CD1c-positive myeloid dendritic cell (primary cell): ENCODE results near the gene FOCAD.

Experiments used
- DNase-seq: peaks from one replicate; pipeline ENCODE4 v3.0.0-alpha.2; 2016; ENCODE audit errors: extremely low spot score

FOCAD gene

GRCh38 chr9:21016701-21017491, 332.8 kb downstream of the FOCAD start:
- DNase-seq = no peak

GRCh38 chr9:21018177-21018576, 334.1 kb downstream of the FOCAD start:
- no peak for DNase-seq

DNA sequence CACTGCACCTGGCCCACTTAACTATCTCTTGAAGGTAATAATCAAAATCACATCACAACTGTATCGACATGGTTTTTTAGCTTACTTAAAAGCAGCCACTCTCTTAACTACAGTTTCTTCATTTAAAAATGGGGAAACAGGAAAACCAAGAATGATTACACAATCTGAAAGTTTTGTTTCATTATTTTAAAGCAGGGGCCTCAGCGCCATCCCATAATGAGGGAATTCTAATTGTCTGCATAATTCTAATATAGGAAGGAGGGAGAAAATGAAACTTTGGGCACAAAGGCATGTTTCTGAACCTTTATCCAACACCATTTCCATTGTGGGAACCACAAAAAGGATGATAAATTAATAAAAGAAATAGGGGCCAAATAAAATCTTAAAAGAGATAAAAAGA, 339.8 kb downstream of the FOCAD start:
- DNase-seq = peak; percentile 76

GRCh38 chr9:21027295-21027694, 343.2 kb downstream of the FOCAD start:
- DNase-seq = no peak

DNA sequence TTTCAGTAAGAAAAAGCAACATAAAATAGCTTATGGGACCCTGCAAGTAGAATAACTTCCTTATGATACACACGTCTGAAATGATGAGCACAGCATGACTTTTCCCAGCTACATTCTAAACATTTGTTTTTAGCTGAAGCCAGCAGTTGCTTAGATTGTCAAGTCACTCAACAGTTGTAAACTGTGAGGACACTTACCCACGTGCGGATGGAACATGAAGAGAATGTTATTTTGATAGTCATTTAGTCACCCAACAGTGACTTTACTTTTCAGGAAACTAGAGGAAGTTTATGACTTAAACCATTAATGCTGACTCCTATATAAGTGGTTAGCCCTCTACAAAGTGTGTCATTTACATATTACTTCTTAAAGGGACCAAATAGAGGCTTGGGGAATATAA, 344.4 kb downstream of the FOCAD start:
- peak; percentile 76 for DNase-seq

- DNase-seq = no peak
Measured at GRCh38 chr9:21029661-21030060, 345.6 kb downstream of the FOCAD start.

GRCh38 chr9:21030389-21031035, 346.5 kb downstream of the FOCAD start:
- peak; percentile 82 for DNase-seq

DNA sequence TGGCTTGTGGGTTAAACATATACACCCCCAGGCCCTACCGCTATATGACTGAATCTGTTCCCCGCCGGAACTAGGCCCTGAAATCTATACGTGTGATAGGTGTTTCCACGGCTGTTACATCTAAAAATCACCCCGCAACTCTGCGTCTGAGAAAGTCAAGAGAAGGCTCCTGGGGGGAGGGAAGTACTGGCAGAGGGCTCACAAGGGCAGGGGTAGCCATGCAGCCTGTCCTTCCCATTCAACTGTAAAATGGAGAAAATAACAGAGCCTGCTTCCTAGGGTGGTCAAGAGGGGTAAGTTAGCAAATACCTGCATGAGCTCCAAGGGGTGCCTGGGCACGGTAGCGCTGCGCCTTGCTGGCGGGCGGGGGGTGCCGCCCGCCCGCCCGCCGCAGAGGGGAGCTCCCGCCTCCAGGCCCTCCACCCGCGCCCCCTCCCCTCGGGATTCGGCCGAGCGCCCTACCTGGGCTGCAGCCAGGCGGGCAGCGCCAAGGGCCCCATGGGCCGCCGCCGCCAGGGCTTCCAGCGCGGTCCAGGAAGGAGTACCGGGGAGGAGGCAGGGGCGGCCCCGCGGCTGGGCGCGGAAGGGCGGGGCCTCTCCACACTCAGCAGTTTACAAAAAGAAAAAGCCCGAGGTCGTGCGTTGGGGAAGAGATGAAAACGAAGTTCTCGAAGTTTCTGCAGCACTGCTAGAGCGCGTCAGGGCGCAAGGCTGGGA, 347.2 kb downstream of the FOCAD start, which contains the start of gene HACD4:
TSS of gene HACD4 (minus strand) at position 550 of the 717 bp plus-strand sequence. CDS start at position 500, 50 bp downstream.
- peak; percentile 66 for DNase-seq

GRCh38 chr9:21031808-21032183, 347.7 kb downstream of the FOCAD start:
- no peak for DNase-seq

DNA sequence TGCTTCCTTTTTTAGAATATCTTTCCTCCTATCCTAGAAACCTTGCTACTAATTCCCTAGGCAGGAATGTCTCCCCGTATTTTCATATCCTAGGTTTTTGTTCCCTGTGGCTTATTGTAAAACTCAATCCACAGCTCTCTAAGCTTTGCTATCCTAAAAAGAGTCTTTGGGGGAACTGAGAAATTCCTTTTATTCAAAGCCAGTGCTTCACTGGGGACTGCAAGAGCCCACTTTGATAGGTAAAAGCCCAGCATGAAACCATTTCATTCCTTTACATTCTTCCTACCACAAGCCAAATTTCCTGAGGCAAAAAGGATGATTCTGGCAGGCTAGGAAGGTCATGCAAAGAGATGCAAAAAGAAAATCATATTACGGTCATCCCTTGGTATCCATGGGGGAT, 353.2 kb downstream of the FOCAD start:
- DNase-seq = no peak

DNA sequence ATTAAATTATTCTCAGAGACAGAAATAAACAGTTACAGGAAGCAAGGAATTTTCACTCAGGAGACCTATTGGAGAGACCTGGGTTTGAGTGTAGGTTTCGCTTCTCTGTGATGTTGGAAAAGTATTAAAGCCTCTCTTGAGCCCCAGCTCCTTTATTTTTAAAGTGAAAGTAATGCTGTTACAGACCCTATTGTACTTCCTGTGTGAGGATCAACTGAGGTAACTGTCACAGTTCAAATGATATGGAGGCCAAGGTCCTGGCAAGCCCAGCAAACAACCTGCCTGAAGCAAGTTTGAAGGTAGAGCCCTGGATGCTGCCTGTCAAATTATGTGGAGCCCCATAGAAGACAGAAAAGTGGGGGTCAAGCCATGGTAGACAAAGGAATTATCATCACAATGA, 355.2 kb downstream of the FOCAD start:
- no peak for DNase-seq

- no peak for DNase-seq
Measured at GRCh38 chr9:21042466-21042865, 358.4 kb downstream of the FOCAD start.

- DNase-seq = no peak
Measured at GRCh38 chr9:21043841-21044240, 359.8 kb downstream of the FOCAD start.
